Mesenchymal stem cell (in vitro differentiated cells and primary cell): ENCODE measurements around the gene RAET1L.

Experiments used
- DNase-seq: peaks from one replicate; pipeline ENCODE4 v3.0.0-alpha.2; 2013
- H2AFZ ChIP-seq: one replicate; pipeline ENCODE4 v1.6.1; 2013; ENCODE audit warnings: low read depth, mild to moderate bottlenecking, control low read depth, inconsistent platforms, low read length, moderate library complexity
- H2AK5ac ChIP-seq: 2 replicates; pipeline ENCODE4 v1.6.1; 2013; ENCODE audit warnings: low read length, moderate library complexity, mild to moderate bottlenecking, inconsistent platforms; ENCODE audit not compliant: severe bottlenecking
- H2BK120ac ChIP-seq: one replicate; pipeline ENCODE4 v1.6.1; 2013; ENCODE audit warnings: low read depth, mild to moderate bottlenecking, inconsistent platforms, low read length, moderate library complexity
- H2BK12ac ChIP-seq, 2 experiments: one replicate each; pipeline ENCODE4 v1.6.1; 2013; ENCODE audit warnings: inconsistent platforms in 2 of 2, low read length in 2 of 2, mild to moderate bottlenecking in 2 of 2, moderate library complexity in 2 of 2, control low read depth in 1 of 2
- H2BK15ac ChIP-seq: one replicate; pipeline ENCODE4 v1.6.1; 2013; ENCODE audit warnings: mild to moderate bottlenecking, low read depth, inconsistent platforms; ENCODE audit not compliant: poor library complexity, severe bottlenecking
- H2BK5ac ChIP-seq: 2 replicates; pipeline ENCODE4 v1.6.1; 2013; ENCODE audit warnings: low read depth, mild to moderate bottlenecking, low read length, control low read depth, inconsistent platforms; ENCODE audit not compliant: poor library complexity, severe bottlenecking
- H3K14ac ChIP-seq, 2 experiments: one replicate each; pipeline ENCODE4 v1.6.1; 2013; ENCODE audit warnings: inconsistent platforms in 2 of 2, low read length in 2 of 2, control low read depth in 1 of 2, mild to moderate bottlenecking in 1 of 2, moderate library complexity in 1 of 2
- H3K18ac ChIP-seq, 2 experiments: one replicate each; pipeline ENCODE4 v1.6.1; 2013; ENCODE audit warnings: inconsistent platforms in 2 of 2, low read length in 2 of 2, control low read depth in 1 of 2, low read depth in 1 of 2, mild to moderate bottlenecking in 1 of 2
- H3K23ac ChIP-seq, 2 experiments: one replicate each; pipeline ENCODE4 v1.6.1; 2013; ENCODE audit warnings: inconsistent platforms in 2 of 2, low read length in 2 of 2, mild to moderate bottlenecking in 2 of 2, moderate library complexity in 2 of 2, control low read depth in 1 of 2
- H3K27ac ChIP-seq: 2 replicates; pipeline ENCODE4 v1.5.1; 2013; ENCODE audit warnings: mild to moderate bottlenecking, moderate library complexity, low read length, control low read depth, inconsistent platforms; ENCODE audit not compliant: poor library complexity, severe bottlenecking
- H3K27me3 ChIP-seq, 2 experiments: 2 replicates each; pipeline versions ENCODE4 v1.6.1 to v1.7.0; 2013; ENCODE audit warnings: low read length in 2 of 2, mild to moderate bottlenecking in 2 of 2, moderate library complexity in 2 of 2, control low read depth in 1 of 2, inconsistent platforms in 1 of 2; ENCODE audit not compliant: control insufficient read depth in 1 of 2, insufficient read depth in 1 of 2
- H3K36me3 ChIP-seq, 2 experiments: 2 replicates each; pipeline versions ENCODE4 v1.6.1 to v1.7.0; 2013; ENCODE audit warnings: low read length in 2 of 2, control low read depth in 1 of 2, inconsistent platforms in 1 of 2, low read depth in 1 of 2, mild to moderate bottlenecking in 1 of 2; ENCODE audit not compliant: insufficient read depth in 2 of 2, control insufficient read depth in 1 of 2
- H3K4ac ChIP-seq, 2 experiments: one replicate each; pipeline ENCODE4 v1.6.1; 2013; ENCODE audit warnings: inconsistent platforms in 2 of 2, low read length in 2 of 2, mild to moderate bottlenecking in 2 of 2, moderate library complexity in 2 of 2, control low read depth in 1 of 2, low read depth in 1 of 2
- H3K4me1 ChIP-seq: 2 replicates; pipeline ENCODE4 v1.6.1; 2013; ENCODE audit warnings: low read depth, low read length, control low read depth; ENCODE audit not compliant: control insufficient read depth, insufficient read depth
- H3K4me2 ChIP-seq: 2 replicates; pipeline ENCODE4 v1.6.1; 2013; ENCODE audit warnings: low read length, mild to moderate bottlenecking, inconsistent platforms; ENCODE audit not compliant: poor library complexity, severe bottlenecking
- H3K4me3 ChIP-seq, 2 experiments: 2 replicates each; pipeline versions ENCODE4 v1.5.1 to v1.7.0; 2013; ENCODE audit warnings: low read length in 2 of 2, mild to moderate bottlenecking in 2 of 2, control low read depth in 1 of 2, low read depth in 1 of 2; ENCODE audit not compliant: insufficient read depth in 1 of 2
- H3K79me1 ChIP-seq: replicated peaks from 2 replicates; pipeline ENCODE4 v1.6.1; 2013; ENCODE audit warnings: mild to moderate bottlenecking, control low read depth, low read length, inconsistent platforms; ENCODE audit not compliant: poor library complexity, severe bottlenecking
- H3K9ac ChIP-seq: 2 replicates; pipeline ENCODE4 v1.7.0; 2013; ENCODE audit warnings: mild to moderate bottlenecking, low read length, moderate library complexity
- H3K9me3 ChIP-seq: 2 replicates; pipeline ENCODE4 v1.7.0; 2013; ENCODE audit warnings: mild to moderate bottlenecking, low read length; ENCODE audit not compliant: control insufficient read depth
- H4K8ac ChIP-seq: one replicate; pipeline ENCODE4 v1.6.1; 2013; ENCODE audit warnings: inconsistent platforms, mild to moderate bottlenecking, low read length, moderate library complexity
- H4K91ac ChIP-seq: one replicate; pipeline ENCODE4 v1.6.1; 2013; ENCODE audit warnings: mild to moderate bottlenecking, low read length, inconsistent platforms
- WGBS: methylation state at CpG from one replicate; pipeline ENCODE4 v1.1.7; 2013; ENCODE audit warnings: mixed read lengths; 5-methylcytosine and 5-hydroxymethylcytosine counted together

Gene RAET1L

DNA sequence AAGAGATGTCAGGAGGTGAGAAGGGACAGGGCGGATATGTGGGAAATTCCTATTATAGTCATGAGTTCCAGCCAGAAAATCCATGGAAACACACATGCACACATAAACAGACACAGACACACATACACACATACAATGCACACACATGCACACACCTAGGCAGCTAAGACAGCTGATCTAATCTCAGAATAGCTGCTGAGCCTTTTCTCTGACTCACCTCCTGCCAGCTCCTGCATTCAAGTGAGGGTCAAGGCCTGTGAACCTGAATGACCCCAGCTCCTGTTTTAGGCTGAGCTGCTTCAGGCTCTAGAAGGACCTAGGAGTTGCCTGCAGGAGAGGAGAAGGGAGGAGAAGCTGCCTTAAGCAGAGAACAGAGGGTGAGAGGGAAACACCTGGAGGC, 21.6 kb upstream of the RAET1L start:
- H2BK12ac ChIP-seq, result no peak overlapping the region
- H2BK120ac ChIP-seq, result no peak overlapping the region
- H3K27me3 ChIP-seq, result peaks cover 37 to 55% of the 10 kb centered on the region in 2 experiments
- 100% methylated on average over 1 of the region's 1 CpG for WGBS
- H4K91ac ChIP-seq, result no peak overlapping the region
- H3K18ac ChIP-seq, result no peak overlapping the region
- no peak for DNase-seq
- H3K79me1 ChIP-seq, result no peaks in the 10 kb centered on the region
- no peak overlapping the region for H2AFZ ChIP-seq
- no peak overlapping the region for H2BK5ac ChIP-seq
- H3K9me3 ChIP-seq, result no peaks in the 10 kb centered on the region
- no peak overlapping the region for H3K9ac ChIP-seq
- H3K14ac ChIP-seq, result no peak overlapping the region
- no peak overlapping the region for H3K23ac ChIP-seq
- no peak overlapping the region for H3K4me3 ChIP-seq
- no peaks in the 10 kb centered on the region for H3K36me3 ChIP-seq
- no peak overlapping the region for H3K4ac ChIP-seq
- H4K8ac ChIP-seq, result no peak overlapping the region
- H2BK15ac ChIP-seq, result no peak overlapping the region
- H3K4me2 ChIP-seq, result no peak overlapping the region
- no peak overlapping the region for H3K27ac ChIP-seq
- H3K4me1 ChIP-seq, result no peaks in the 10 kb centered on the region
- no peak overlapping the region for H2AK5ac ChIP-seq

DNA sequence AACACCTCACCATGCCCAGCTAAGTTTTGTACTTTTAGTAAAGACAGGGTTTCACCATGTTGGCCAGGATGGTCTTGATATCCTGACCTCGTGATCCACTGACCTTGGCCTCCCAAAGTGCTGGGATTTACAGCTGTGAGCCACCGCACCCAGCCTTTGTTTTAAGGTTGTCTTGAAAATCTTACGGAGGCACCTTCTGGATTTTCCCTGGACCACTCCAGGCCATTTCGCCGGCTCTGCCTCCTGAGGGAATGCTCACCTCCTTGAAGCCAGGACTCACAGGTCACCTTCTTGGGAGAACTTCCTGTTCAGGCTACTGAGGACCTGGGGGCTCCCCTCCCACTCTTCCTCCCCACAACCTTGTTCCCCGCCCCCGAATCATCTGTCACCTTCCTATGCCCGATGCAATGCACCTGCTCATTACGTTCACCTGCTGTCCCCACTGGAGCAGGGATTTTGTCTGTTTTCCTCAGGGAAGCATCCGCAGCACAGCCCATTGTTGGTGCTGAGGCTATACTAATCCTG, 19.4 kb upstream of the RAET1L start:
- H3K36me3 ChIP-seq, result no peaks in the 10 kb centered on the region
- no peak overlapping the region for H3K9ac ChIP-seq
- H3K27ac ChIP-seq, result no peak overlapping the region
- H3K14ac ChIP-seq, result no peak overlapping the region
- no peak overlapping the region for H2BK5ac ChIP-seq
- no peak overlapping the region for H2BK15ac ChIP-seq
- no peak overlapping the region for H2BK12ac ChIP-seq
- H3K23ac ChIP-seq, result no peak overlapping the region
- H3K4me1 ChIP-seq, result no peaks in the 10 kb centered on the region
- H2BK120ac ChIP-seq, result no peak overlapping the region
- H3K4ac ChIP-seq, result no peak overlapping the region
- H4K8ac ChIP-seq, result no peak overlapping the region
- no peaks in the 10 kb centered on the region for H3K9me3 ChIP-seq
- H3K4me2 ChIP-seq, result no peak overlapping the region
- no peaks in the 10 kb centered on the region for H3K79me1 ChIP-seq
- no peak overlapping the region for H2AK5ac ChIP-seq
- H3K4me3 ChIP-seq, result no peak overlapping the region
- DNase-seq, result no peak
- 88% methylated on average over 10 of the region's 10 CpGs for WGBS
- no peak overlapping the region for H4K91ac ChIP-seq
- no peak overlapping the region for H2AFZ ChIP-seq
- no peak overlapping the region for H3K18ac ChIP-seq
- H3K27me3 ChIP-seq, result peaks cover 54 to 68% of the 10 kb centered on the region in 2 experiments

DNA sequence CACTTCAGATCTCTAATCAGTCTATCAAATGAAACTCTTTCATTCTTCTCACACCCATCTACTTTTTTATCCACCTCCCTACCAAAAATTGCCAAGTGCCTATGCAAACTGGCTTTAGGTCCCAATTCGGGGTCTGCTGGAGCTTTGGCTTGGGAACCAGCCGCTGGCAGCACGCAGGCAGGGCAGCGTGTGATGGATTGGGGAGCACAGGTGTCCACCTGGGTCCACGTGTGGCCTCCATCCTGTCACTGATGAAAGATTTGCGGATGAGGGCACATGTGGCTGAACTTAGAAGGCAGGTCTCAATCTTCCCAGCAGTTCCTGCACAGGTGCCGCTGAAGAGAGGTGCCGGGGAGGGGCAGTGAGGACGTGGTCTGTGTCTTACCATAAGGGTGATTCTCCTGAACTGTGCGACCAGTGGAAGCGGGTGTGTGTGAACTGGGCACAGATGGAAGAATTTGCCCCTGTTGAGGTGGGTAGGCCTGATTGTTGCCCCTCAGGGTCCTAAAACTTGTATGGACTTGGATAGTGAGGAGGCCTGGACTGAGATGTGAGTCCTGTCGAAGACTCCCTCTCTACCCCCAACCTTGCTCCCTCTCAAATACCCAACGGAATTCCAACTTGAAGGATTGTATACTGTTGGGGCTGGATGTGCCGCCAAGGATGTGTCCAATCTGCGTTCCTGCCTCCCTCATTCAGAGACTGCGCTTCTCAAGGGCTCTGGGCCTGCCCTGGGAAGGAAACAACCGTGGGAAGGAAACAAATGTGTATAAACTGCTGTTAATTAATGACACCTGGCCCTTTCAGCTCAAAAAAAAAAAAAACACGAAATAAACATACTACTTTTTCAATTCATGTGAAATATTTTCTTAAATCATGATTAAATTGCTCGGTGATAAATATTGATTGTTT, 18.4 kb upstream of the RAET1L start:
- Histone ChIP-seq H2AK5ac (no peak overlapping the region), H3K4me1 (no peaks in the 10 kb centered on the region), H3K79me1 (no peaks in the 10 kb centered on the region), H3K9ac (no peak overlapping the region), H3K14ac (no peak overlapping the region), H3K18ac (no peak overlapping the region), H2BK5ac (no peak overlapping the region), H4K8ac (no peak overlapping the region), H2AFZ (no peak overlapping the region), H3K23ac (peak overlapping the region in 1 of 2 experiments; percentile 9), H2BK12ac (no peak overlapping the region), H3K27me3 (peaks cover 62 to 77% of the 10 kb centered on the region in 2 experiments), H3K9me3 (no peaks in the 10 kb centered on the region), H3K4me2 (no peak overlapping the region), H3K4me3 (no peak overlapping the region), H3K27ac (no peak overlapping the region), H2BK15ac (no peak overlapping the region), H3K36me3 (no peaks in the 10 kb centered on the region), H2BK120ac (no peak overlapping the region), H4K91ac (no peak overlapping the region), H3K4ac (no peak overlapping the region)
- WGBS, result 84% methylated on average over 11 of the region's 19 CpGs
- no peak for DNase-seq

DNA sequence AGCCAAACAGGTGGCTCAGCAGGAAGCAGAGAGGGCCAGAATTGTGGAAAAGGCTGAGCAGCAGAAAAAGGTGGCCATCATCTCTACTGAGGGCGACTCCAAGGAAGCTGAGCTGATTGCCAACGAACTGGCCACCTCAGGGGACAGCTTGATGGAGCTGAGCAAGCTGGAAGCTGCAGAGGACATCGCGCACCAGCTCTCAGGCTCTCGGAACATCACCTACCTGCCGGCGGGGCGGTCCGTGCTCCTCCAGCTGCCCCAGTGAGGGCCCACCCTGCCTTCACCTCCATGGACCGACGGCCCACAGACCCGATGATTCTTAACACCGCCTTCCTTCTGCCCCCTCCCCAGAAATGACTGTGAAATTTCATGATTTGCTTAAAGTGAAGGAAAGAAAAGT, 17.8 kb upstream of the RAET1L start:
- H3K4me2 ChIP-seq, result no peak overlapping the region
- H3K4ac ChIP-seq, result no peak overlapping the region
- H4K91ac ChIP-seq, result no peak overlapping the region

More for the DNA sequence above, 17.8 kb upstream of the RAET1L start:
- H3K14ac ChIP-seq, result no peak overlapping the region
- no peak overlapping the region for H2BK120ac ChIP-seq
- no peak overlapping the region for H3K9ac ChIP-seq
- H3K4me1 ChIP-seq, result peaks cover 3% of the 10 kb centered on the region
- H2AFZ ChIP-seq, result no peak overlapping the region
- H3K23ac ChIP-seq, result no peak overlapping the region
- no peak overlapping the region for H4K8ac ChIP-seq
- H3K27me3 ChIP-seq, result peaks cover 69 to 82% of the 10 kb centered on the region in 2 experiments
- no peak overlapping the region for H2AK5ac ChIP-seq
- no peak overlapping the region for H3K18ac ChIP-seq
- no peak overlapping the region for H2BK12ac ChIP-seq
- DNase-seq, result no peak
- no peaks in the 10 kb centered on the region for H3K9me3 ChIP-seq
- no peak overlapping the region for H3K27ac ChIP-seq
- H3K36me3 ChIP-seq, result no peaks in the 10 kb centered on the region
- H2BK15ac ChIP-seq, result no peak overlapping the region
- H2BK5ac ChIP-seq, result no peak overlapping the region
- no peaks in the 10 kb centered on the region for H3K79me1 ChIP-seq
- no peak overlapping the region for H3K4me3 ChIP-seq
- 83% methylated on average over 10 of the region's 13 CpGs for WGBS
